COLO829 (cell line): ENCODE data around the gene MAP3K3.
A peak's percentile ranks its signal among the peaks of the same experiment; 100 is the strongest.

Experiments used
- DNase-seq: peaks from one replicate; pipeline ENCODE4 v3.0.0; 2012; ENCODE audit warnings: low spot score

MAP3K3 gene

GRCh38 chr17:63622574-63623390 is 565 bp downstream of the MAP3K3 start:
- DNase-seq, result peak; percentile 38

DNA sequence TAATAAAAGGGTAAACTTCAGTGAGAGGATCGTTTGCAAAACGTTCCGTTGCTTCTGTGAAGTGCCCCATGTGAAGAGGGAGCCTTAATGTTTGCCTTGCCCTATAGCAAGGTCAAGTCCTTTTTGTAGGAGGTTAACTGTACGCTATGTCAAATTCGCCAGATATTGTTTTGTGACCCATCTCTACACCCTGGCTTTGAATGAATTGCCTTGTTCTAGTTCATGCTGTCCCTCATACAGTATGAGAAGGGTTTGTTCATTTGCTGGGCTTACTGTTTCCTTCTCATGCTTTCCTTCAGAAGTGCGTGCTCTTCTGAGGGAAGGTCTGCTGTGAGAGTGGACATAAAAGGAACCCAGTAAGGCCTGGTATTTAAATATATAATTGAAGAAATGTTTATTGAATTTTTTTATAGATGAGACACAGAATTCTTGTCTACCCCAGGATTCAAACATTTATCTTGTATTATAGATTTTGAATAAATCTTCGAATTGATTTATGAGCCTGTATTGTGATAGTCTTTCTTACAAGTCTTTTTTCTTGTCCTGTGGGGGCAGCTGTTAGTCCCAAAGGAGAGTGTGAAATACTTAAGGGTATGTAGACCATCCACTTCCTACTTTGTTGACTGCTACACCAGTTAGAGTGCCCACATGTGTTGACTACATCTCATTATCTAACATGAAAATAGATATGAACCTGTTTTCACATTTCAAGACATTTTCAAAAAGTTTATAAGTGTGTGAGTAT is 1.7 kb downstream of the MAP3K3 start:
- peak; percentile 45 for DNase-seq

DNA sequence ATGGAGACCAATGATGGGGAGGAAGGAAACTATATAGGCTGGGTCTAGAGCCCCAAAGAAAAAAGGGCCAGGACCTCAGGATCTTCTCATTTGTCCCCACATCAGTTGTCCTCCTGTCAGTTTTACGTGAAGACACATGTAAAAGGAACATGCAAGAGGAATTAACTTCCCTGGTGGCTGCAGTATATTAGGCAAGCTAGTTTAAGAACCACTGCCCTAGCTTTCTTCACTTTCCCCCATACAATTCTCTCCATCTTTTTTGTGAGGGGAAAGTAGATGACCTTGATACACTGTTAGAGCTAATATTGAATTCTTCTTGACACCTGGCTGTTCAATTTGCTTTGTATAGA is 2.3 kb downstream of the MAP3K3 start:
- no peak for DNase-seq

GRCh38 chr17:63626551-63627180 is 4.4 kb downstream of the MAP3K3 start:
- no peak for DNase-seq

DNA sequence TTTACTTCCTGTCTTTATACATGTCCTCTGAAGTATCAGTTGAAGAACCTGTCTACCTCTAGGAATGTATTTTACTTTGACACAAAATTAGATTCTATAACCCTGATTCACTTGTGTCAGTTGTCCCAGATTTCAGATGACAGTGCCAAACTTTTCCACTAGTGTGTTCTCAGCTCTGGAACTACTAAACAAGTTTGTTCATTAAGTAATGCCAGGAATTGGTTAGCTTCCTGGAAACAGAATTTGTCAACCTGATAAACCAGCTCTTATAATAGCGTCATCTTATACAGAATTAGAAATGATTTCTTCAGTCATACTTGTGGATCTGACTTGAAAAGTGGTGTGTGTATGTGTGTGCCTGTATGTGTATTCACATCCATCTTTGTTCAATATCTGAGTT is 7.4 kb downstream of the MAP3K3 start:
- DNase-seq, result no peak

GRCh38 chr17:63631062-63631461 is 8.8 kb downstream of the MAP3K3 start:
- DNase-seq, result no peak

- no peak for DNase-seq
Observed at GRCh38 chr17:63631626-63632025, 9.4 kb downstream of the MAP3K3 start.

- no peak for DNase-seq
Observed at GRCh38 chr17:63633742-63634141, 11.5 kb downstream of the MAP3K3 start.

DNA sequence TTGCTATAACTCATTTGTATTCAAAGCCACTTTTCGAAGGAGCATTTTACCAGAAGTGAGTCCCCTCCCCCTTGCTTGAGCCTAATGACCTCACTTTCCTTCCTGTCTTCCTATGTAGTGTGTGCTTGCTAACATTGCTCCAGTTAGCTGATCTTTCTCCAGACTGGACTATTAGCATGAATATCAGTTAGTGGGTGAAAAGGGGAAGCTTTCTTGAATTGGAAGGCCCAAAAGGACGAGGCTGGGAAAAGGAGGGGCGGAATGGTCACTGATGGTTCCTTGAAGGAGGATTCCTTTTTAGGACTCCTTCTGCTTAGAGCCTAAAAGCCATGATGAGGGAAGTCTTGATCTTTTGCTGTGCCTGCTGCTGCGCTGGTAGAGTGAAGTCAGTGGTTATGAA is 11.9 kb downstream of the MAP3K3 start:
- no peak for DNase-seq

GRCh38 chr17:63634816-63635215 is 12.6 kb downstream of the MAP3K3 start:
- DNase-seq, result no peak

GRCh38 chr17:63635290-63635689 is 13.1 kb downstream of the MAP3K3 start:
- DNase-seq, result no peak

- DNase-seq, result no peak
Observed at GRCh38 chr17:63635787-63636186, 13.6 kb downstream of the MAP3K3 start.

- DNase-seq, result no peak
Observed at GRCh38 chr17:63639125-63639524, 16.9 kb downstream of the MAP3K3 start.

DNA sequence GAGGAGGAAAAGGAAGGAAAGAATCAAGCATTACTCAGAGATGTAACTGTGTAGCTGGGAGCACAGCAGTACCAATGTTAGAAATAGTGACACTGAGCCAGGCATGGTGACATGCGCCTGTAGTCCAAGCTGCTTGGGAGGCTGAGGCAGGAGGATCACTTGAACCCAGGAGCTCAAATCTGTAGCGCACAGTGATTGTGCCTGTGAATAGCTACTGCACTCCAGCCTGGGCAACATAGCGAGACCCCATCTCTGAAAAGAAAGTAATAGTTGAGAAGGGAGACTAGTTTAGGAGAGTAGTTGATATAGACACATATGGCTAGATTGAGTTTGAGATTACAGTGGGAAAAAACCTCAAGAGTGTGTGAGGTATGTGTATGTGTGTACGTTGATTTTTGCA is 17.8 kb downstream of the MAP3K3 start:
- no peak for DNase-seq

DNA sequence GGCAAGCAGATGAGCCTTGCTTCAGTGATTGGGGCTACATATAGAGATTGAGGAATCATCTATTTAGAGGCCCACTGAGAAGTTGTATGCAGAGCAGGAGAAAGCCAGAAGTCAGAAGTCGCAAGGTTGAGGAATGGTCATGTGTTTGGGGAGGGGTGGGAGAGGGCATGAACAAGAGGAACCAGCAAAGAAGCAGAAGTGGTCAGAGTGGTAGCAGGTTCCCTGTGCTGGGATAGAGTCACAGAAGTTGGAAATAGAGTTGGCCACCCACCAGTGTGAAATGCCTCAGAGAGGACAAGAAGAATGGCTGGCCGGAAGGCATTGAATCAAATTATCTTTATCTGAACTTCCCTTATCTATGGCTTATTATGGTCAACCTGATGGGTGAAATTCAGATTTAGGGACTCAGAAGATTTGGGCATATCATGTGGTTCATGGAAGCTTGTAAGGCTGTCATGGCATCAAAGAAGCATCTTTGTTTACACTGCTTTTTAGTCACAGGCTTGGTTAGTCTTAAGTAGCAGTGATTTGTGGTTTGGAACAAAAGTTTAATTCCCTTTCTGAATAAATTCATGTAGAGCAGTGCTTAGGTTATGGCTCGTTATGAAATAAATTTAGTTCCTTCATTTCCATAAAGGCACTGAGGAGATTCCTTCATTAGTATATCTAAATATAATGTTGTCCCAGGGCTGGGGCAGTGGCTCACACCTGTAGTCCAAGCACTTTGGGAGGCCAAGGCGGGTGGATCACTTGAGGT is 19.7 kb downstream of the MAP3K3 start:
- DNase-seq, result no peak

DNA sequence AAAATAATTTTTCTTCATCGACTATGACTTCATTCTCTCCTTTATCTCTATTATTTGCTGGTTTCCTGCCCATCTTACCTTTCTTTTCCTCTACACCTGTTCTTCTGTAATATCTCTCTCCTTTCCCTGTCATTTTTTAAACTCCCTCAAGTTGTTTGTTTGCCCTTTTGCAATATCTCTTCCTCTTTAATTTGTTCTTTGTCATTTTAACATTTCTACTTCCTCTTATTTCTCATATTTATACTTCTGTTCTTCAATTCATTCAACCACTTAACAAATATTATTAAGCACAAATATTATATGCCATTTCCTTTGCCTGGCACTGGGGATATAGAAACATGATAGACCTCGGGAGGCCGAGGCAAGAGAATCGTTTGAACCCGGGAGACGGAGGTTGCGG is 22.6 kb downstream of the MAP3K3 start:
- no peak for DNase-seq

GRCh38 chr17:63645775-63646487 is 23.7 kb downstream of the MAP3K3 start:
- DNase-seq, result no peak

DNA sequence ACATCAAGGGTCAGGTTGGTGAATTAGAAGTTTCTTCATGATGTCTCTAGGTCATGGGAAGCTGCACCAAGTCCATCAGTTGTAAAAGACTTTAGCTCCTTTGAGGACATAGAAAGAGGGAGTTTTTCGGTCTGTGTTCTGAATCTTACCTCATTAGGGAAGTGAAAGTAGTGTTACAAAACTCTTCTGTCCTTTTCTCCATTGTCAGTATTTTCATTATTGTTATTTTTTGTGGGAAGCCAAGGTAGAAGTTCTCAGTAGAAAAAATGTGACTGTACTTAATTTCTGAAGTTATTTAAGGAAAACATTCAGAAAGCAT is 24.2 kb downstream of the MAP3K3 start:
- DNase-seq, result no peak

DNA sequence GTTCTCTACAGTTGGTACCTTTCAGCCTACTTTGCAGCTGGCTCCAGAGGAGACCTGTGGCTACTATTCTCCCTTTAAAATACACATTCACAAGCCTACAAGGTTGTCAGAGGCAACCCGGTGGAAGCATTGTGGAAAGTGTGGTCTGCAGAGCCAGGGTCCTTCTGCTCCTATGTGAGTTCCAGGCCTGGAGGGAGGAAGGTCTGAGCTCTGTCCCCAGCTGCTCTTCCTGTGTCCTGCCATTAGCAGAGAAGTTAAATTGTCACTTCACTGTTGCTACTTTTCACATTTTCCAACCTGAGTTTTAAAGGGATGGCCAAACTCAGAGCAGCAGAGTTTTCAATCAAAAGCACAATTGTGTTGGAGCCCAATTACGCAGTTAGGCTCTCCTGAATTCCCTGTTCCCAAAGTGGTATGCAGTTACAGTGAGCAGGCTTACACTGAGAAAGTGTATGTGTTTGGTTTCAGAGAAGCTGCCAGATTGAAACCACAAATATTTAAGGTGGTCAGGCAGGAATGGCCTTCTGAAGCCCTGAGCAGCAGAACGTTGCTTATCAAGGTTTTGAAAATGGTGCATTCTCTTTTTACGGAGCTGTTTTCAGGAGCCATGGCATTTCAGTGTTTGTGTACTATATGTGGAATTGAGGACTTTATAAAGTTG is 25.0 kb downstream of the MAP3K3 start:
- no peak for DNase-seq

- no peak for DNase-seq
Observed at GRCh38 chr17:63647936-63648335, 25.7 kb downstream of the MAP3K3 start.

DNA sequence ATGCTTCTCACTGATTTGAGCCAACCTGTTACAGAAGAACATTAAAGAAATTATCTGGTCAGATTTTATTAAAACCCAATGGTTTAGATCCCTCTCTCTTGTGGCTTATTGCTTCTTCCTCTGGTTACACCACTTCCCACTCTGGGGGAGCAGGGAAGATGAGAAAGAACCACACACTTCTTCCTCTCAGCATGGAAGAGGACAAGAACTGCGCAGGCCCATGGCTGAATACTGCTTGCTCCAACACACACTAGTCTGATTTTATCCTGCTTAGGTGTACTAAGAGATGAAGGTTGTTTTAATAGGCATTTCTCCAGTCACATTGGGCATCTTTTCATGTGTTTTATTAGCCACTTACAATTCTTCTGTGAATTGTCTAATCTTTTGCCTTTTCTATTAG is 27.6 kb downstream of the MAP3K3 start:
- DNase-seq, result no peak
